EH (cell line): ENCODE data around the gene TRIM67.
"Not testable (repeated sequence)": the region's sequence is repeated elsewhere in the genome, so short reads cannot be mapped to it uniquely, and the experiment has no call there.

Experiments
- DNase-seq: peaks from one replicate; pipeline ENCODE4 v3.0.0-alpha.2; 2015; ENCODE audit warnings: low read depth

Gene TRIM67

DNA sequence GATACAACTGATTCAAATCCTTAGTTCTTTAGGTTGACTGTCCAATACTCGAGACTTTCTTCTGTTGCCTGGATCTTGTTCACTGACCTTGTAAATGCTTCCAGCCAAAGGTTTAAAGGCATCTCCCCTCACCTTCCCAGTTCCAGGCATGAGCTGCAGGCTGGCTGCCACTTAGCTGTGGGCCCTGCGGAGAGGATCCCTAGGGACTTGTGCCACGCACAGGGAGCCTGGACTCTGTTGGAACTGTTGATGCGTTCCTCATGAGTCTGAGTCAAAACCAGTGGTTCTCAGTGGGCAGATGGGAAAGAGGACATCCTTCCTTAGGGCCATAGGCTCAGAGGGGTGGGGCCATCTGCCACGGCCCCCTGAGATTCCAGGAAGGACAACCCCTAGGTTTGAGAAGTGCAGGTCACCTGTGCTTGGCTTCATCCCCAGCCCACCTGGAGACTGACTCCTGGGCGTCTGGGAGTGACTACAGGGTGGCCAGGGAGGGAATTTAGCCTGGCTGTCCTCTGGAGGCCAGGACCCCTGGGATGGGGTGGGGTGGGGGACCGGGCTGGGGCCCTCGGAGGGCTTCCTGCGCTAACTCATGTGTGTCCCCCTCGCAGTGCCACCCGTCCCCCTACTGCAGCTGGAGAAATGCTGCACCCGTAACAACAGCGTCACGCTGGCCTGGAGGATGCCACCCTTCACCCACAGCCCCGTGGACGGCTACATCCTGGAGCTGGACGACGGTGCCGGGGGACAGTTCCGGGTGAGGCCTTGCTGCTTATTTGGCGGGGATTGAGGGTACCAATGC lies 41.6 kb downstream of the TRIM67 start:
- no peak for DNase-seq

GRCh38 chr1:231206856-231207255 lies 45.0 kb downstream of the TRIM67 start:
- DNase-seq, result peak; percentile 40

- no peak for DNase-seq
Measured at GRCh38 chr1:231207437-231207836, 45.6 kb downstream of the TRIM67 start.

GRCh38 chr1:231208980-231209379 lies 47.1 kb downstream of the TRIM67 start:
- DNase-seq, result no peak

- no peak for DNase-seq
Measured at GRCh38 chr1:231209531-231209930, 47.7 kb downstream of the TRIM67 start.

DNA sequence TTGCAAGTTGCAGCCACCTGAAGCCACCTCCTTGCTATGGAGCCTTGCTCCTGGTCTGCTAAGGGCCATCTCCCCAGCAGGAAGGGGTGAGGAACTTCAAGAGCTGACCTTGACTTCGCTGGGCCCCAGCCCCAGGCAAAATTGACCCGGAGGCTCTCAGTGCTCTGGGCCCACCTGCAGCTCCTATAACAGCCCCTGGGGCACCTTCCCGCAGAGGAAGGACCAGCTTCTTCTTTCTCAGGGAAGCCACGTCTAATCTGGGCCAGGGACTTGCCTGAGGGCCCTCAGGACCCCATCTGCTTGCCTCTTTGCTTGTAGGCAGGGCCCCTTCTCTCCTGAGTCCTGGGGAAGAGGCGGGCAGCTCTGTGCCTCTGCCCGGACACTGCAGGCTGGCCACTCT lies 48.3 kb downstream of the TRIM67 start:
- no peak for DNase-seq

DNA sequence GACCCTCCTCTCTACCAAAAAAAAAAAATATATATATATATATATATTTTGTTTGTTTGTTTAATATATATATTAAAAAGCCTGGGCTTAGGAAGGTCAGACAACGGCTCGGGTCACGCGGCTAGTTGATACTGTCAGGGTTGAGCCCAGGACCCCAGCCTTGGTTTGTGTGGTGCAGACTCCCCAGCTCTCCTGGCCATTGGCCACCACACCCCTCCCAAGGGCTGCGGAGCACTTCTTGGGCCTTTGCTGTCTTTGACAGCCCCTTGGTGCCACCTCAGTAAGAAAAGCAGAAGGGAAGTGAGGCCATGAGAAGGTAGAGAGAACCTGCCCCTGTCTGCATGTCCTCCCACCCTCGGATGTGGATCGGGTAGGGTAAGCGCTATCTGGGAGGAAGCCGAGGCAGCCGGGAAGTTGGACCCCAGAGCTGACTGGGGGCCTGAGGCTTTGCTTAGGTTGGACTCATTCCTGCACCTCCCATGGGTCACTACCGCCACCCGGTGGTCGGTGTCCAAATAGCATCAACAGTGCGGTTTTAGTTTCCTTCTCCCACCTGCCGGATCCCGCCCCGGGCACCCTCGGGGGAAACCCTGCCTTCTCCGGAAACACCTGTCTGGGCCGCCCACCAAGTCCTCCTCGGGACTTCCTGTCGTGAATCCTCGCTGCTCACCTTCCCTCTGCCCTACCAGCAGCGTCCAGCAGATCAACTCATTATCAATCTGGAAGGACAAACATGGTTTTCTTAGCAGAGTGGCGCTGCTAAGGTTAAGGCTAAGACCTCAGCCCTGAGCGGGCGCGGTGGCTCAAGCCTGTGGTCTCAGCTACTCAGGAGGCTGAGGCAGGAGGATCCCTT lies 49.4 kb downstream of the TRIM67 start:
- DNase-seq, result peak; percentile 69

DNA sequence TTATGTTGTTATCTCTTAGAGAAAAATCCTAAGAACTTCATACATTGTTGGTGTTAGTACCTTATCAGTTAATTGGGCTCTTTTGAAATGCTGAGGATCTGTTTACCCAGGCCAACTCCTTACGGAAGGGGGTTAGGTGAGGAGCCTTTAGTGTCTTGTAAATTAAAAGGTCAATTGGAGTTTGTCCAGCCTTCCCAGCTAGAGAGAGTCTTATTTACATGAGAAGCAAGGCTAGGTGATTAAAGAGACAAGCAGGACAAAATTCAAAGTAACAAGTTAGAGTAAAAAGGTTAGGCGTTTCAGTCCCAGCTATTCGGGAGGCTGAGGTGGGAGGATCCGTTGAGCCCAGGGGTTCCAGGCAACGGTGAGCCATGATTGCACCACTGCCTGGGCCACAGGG lies 50.4 kb downstream of the TRIM67 start:
- not testable (repeated sequence) for DNase-seq

- DNase-seq, result no peak
Measured at GRCh38 chr1:231213831-231214573, 52.1 kb downstream of the TRIM67 start.

DNA sequence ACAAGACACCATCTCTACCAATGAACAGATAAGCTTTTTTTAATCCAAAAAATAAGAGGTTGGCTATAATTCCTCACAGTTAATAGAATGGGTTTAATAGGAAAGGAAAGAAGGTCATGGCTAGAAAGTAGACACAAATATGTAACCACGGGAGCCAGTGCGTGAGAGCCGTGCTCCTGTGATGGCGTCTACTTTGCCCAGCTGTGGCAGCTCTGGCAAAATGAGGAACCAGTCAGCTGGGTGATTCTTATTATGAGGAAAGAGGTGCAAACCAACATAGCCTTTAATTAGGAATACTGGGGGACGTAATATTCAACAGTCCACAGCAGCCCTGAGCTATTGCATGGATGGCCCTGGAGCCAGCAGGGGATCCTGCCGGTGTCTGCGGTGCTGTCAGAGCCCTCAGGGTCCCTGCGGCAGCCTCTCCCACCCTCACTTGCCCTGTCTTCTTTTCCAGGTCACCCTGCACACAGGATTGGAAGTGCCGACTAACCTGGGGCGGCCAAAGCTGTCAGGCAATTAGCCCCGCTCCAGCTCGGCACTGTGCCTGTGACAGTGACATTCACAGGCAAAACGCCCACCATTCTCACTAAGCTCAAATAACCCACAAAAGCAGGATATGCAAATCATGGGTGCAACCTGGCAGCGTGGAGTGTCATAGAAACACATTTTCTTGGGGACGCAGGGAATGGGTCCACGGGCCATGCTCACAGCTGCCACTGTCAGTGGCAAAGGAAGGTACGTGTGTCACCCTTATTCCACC lies 53.2 kb downstream of the TRIM67 start:
- no peak for DNase-seq

DNA sequence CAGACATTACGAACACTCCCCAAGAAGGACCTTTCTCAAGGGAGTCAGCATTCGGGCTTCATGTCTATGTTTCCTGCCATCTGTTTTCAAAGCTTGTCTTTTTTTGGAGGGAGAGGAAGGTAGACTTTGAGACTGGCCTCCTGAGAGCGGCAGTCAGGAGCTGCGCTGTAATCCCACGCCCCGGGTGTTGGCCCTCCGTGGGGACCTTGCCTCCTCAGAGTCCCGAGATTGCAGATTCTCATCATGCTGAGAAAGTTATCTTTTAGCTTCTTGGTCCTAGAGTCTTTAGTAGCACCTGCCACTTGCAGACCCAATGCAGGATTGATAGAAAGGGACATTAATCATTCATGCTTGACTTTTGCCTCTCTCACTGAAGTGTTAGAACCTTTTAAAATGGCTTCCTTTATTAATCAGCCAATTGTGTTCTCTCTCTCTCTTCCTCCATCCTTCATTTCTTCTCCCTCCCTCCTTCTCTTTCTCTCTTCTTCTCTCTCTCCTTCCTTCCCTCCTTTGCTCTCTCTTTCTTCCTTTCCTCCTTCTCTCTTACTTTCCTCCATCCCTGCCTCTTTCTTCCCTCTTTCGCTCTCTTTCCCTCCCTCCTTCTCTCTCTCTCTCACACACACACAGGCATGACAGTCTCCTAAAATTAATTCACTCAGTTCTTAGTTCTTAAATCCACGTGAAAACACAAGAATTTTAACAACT lies 54.0 kb downstream of the TRIM67 start:
- DNase-seq, result no peak

DNA sequence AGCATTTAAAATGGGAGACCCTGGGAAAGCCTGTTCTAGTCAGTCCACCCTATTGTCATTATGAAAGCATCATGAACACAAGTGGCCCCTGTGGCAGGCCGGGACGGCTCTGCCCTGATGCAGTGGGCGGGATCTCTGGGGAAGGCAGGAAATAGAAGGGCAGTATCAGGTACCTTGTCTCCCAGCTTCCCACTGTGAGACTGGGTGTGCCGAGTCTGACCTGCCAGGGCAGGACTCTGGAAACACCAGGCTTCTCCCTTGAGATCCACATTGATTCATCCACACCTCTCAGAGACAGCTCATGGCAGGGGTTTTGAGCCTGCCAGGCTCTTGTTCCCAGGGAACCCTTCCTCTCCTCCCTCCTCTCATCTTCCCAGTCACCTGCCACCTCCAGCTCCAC lies 54.6 kb downstream of the TRIM67 start:
- no peak for DNase-seq

DNA sequence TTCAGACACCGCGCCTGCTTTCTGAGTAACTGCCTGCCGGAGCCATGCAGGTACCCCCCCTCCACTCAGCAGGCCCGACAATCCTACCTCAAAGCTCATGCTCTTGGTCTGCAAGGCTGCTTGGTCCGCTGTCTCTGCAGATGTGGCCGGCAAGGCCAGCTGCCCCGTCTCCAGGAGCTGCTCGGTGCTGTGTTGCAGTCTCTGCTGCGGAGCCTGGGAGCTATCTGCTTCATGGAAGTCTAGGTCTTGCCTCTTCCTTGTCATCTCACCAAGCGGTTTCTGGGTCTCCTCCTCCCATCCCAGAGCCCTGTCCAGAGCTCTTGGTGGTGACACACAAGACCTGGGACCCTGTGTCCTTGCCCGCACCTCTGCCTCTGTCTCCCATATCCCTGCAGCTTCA lies 55.2 kb downstream of the TRIM67 start:
- no peak for DNase-seq

- peak; percentile 24 for DNase-seq
Measured at GRCh38 chr1:231218078-231218477, 56.2 kb downstream of the TRIM67 start.

DNA sequence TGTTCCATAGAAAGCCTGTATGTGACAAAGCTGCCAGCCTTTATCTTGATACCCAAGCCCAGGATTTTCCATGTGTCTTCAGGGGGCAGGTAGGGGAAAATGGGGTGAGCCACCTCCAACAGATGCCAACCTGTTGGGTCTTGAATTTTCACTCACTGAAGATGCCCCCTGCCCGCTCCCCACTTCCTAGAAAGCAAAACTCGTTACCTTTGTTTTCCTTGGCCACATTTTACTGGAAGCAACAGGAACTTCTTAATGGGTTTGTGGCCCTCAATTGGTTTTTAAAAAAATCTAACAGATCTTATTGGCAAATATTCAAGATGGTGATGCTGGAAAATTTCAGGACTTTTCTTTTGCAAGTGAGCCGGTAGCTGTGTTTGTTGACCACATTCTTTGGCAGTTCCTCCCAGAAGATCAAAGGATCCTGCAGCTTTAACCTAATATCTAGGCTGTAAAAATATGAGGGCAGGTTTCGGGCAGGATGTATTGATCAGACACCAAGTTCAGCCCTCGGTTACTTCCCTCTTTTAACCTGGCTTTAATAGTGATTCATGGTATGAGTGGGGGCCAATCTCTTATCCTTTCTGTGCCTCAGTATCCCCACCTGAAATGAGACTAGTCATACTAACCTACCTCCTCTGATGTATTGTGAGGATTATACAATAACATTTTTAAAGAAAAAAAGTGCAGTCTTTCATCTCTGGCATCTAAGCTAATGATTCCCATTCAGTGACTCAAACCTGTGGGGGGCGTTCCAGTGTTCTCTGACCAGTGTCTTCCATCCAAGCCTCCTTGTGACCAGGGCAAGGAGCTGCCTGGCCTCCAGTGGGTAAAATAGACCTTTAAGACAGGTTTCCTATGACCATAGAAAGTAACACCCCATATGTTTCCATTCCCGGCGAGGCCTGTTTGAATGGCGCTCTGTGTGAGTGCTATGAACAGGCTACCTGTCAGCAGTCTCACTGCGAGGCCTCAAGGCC lies 57.9 kb downstream of the TRIM67 start:
- DNase-seq, result no peak

DNA sequence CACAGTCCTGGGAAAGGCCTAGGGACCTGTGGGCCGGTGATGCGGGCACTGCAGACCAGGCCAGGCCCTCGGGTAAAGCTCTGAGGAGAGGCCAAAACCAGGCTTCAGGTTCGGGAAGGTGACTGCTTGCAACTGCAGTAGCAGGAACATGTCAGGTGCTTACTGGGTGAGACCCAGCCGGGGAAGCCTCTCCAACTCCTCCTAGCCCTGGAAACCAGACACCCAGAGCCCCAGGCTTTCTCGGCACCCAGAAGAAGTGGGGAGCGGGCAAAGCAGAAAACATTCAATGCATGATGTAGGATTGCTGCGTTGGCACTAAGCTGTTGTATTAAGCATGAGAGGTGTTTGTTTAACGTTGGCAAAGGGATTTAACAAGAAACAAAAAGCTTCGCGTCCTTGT lies 58.9 kb downstream of the TRIM67 start:
- DNase-seq, result no peak

GRCh38 chr1:231226156-231226555 lies 64.3 kb downstream of the TRIM67 start:
- DNase-seq, result no peak

DNA sequence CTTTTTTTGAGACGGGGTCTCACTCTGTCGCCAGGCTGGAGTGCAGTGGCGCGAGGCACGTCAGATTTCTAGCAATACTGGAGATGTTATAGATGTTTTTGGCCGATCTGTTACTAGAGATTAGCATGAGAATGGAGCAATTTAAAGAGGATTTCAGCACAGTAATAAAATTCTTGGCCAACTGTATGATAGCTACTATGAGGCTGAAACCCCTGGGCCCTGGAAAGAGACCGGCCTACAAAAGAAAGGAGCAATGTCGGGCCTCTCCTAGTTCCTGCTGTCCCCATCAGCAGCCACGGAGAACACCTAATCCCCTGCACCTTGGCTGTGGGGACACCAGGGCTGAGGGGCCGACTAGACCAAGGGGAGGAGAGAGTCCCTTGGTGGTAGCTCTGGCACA lies 69.7 kb downstream of the TRIM67 start:
- no peak for DNase-seq

DNA sequence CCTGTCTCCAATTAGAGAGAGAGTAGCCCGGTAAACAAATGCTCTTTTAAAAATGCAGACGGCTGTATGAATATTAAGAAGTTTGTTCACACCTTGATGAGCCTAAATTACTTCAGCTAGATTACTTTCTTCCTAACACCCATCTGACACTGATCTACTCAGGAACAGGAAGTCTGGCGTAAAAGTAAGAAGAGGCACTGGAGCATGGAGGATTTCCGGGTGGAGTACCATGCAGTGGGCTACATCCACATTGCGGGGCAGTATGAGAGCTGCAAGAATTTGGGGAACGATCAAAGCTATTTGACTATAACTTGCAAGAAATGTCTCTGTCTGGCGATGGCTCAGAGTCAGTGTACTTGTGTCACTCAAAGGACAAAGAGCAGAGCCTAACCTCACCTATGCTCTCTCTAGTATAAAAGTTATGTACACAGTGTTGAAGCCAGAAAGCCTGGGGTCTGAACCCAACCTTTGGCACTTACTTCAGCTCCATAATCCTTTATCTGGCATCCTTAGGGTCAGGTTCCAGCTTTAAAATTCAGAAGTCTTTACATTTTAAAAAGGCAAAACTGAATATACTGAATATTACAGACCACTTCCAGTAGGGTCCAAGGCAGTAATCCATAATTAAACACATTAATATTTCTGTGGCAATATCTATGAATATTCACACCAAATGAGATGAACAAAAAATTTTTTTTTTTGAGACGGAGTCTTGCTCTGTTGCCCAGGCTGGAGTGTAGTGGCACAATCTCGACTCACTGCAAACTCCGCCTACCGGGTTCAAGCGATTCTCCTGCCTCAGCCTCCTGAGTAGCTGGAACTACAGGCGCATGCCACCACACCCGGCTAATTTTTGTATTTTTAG lies 71.2 kb downstream of the TRIM67 start:
- DNase-seq, result no peak
